ENCODE results near the gene BMP7.

The BMP7 gene

GRCh38 chr20:57247292-57247965, 19.0 kb downstream of the BMP7 start:
- DNase-seq (ENCODE audit: extremely low read depth, low read depth), result no peak
- TF ChIP-seq, protein P1, sequence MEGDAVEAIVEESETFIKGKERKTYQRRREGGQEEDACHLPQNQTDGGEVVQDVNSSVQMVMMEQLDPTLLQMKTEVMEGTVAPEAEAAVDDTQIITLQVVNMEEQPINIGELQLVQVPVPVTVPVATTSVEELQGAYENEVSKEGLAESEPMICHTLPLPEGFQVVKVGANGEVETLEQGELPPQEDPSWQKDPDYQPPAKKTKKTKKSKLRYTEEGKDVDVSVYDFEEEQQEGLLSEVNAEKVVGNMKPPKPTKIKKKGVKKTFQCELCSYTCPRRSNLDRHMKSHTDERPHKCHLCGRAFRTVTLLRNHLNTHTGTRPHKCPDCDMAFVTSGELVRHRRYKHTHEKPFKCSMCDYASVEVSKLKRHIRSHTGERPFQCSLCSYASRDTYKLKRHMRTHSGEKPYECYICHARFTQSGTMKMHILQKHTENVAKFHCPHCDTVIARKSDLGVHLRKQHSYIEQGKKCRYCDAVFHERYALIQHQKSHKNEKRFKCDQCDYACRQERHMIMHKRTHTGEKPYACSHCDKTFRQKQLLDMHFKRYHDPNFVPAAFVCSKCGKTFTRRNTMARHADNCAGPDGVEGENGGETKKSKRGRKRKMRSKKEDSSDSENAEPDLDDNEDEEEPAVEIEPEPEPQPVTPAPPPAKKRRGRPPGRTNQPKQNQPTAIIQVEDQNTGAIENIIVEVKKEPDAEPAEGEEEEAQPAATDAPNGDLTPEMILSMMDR (IDR thresholded peaks at IDR 0.05; ENCODE audit: low read depth, low read length), result no peak

- TF ChIP-seq, protein P1 (IDR thresholded peaks at IDR 0.05; ENCODE audit: low read depth, low read length), result no peak
- no peak for DNase-seq (ENCODE audit: extremely low read depth, low read depth)
Measured at GRCh38 chr20:57245997-57246396, 20.4 kb downstream of the BMP7 start.

DNA sequence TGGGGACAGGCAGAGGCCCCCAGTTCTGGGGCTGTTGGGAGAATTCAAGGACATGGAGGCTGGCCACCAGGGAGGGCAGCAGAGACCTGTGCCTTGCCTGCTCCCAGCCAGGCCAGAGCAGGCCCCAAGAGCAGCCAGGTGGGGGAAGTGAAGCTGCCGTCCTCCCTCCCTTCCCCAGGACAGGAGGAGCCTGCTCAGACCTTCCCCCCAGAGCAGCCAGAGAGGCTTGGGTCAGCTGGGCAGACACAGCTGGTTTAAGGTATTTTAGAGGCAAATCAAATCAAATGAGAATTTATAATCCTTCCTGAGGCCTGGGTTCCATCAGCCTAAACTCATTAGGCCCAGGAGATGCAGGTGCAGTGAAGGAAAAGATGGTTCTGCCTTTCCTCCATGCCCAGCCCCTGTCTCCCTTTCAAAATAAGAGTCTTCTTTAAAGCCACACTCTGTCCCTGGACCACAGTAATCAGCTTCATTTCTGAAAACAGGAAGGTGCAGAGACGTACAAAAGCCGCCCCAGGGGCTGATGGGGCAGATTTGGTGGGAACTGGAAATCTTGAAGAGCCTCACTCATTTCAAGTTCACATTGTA, 21.7 kb downstream of the BMP7 start:
- no peak for DNase-seq (ENCODE audit: extremely low read depth, low read depth)
- TF ChIP-seq, protein P1 (IDR thresholded peaks at IDR 0.05; ENCODE audit: low read depth, low read length), result no peak

DNA sequence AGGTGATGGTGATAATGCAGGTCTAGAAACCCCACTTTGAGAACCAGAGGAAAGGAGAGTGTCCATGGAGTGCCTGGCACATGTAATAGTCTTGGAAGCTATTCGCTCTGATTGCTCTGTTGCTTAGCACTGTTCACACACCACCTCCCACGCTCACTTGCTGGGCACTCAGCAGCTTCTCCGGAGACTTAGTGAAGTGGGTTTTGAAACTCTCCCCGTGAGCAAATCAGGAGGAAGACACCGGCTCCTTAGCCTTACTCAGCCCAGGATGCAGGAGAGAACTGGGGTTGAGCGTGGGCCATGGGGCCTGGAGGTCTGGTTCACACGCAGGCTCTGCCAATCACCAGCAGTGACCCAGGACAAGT, 22.2 kb downstream of the BMP7 start:
- TF ChIP-seq, protein P1 (IDR thresholded peaks at IDR 0.05; ENCODE audit: low read depth, low read length), result no peak
- no peak for DNase-seq (ENCODE audit: extremely low read depth, low read depth)

DNA sequence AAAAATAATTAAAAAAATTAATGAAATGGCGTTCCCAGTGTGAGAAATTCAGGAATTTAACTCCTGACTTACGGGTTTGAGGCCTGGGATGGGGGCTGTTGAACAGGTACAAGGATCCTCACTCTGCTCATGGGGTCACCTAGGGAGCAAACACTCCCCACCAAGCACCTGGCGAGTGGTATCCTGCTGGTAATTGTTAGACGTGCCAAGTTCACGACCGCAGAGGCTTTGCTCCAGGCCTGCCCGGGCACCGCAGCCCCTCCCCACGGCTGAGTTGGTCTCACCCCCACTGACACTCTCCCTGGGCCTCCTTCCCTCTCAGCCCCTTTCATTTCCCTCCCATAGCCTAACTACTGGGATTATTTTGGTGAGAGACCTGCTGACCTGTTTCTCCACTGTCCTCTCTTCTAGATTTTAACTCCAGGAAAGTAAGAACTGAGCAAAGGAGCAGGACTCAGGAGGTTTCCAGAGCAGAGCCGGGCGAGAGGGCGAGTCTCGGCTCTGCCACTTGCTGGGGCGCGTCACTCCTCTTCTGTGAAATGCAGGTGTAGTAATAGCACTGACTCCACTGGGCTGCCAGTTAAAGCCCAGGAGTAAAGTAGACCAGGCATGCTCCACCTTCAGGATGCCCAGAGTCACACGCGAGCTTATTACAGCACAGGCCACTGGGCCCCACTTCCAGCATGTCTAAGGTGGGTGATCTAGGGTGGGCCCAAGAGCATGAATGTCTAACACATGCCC, 22.8 kb downstream of the BMP7 start:
- TF ChIP-seq, protein P1 (IDR thresholded peaks at IDR 0.05; ENCODE audit: low read depth, low read length), result no peak
- no peak for DNase-seq (ENCODE audit: extremely low read depth, low read depth)

- TF ChIP-seq, protein P1 (IDR thresholded peaks at IDR 0.05; ENCODE audit: low read depth, low read length), result no peak
Measured at GRCh38 chr20:57242414-57242813, 24.0 kb downstream of the BMP7 start.

GRCh38 chr20:57241363-57241991, 25.0 kb downstream of the BMP7 start:
- TF ChIP-seq, protein P1 (IDR thresholded peaks at IDR 0.05; ENCODE audit: low read depth, low read length), result no peak
- no peak for DNase-seq (ENCODE audit: extremely low read depth, low read depth)

More at GRCh38 chr20:57242414-57242813, 24.0 kb downstream of the BMP7 start:
- DNase-seq (ENCODE audit: extremely low read depth, low read depth), result no peak

Data from AG09319 (cell line).